Gastroesophageal sphincter (tissue), 4 donors: Measurements from ENCODE around the gene AURKAIP1. TPM values are rescaled to one million over a fixed set of nuclear protein-coding genes. Genes with fewer than 3 reads are reported as not detected.

Experiments used
- ATAC-seq: fragments of 150-250 bp; one replicate; pipeline ENCODE4 v1.9.1; 2016; ENCODE audit warnings: mild to moderate bottlenecking, moderate library complexity
- H3K27ac ChIP-seq, 4 donors: fragments of 200-600 bp; sonication (generic) in 3 of 4; 1 replicate in 3 of 4; 2 replicates in 1 of 4; pipeline ENCODE4 v1.5.1; 2016 to 2019
- H3K27me3 ChIP-seq: fragments of 200-600 bp; sonication (generic); one replicate; pipeline ENCODE4 v1.5.1; 2019
- H3K36me3 ChIP-seq, 2 donors: fragments of 200-600 bp; sonication (generic); one replicate each; pipeline ENCODE4 v1.5.1; 2019; ENCODE audit warnings: control low read depth in 1 of 2
- H3K4me1 ChIP-seq, 3 donors: fragments of 200-600 bp; sonication (generic); 1 replicate in 2 of 3; 2 replicates in 1 of 3; pipeline ENCODE4 v1.5.1; 2016 to 2019; ENCODE audit warnings: control low read depth in 2 of 3
- H3K4me3 ChIP-seq, 2 donors: fragments of 200-600 bp; sonication (generic); one replicate each; pipeline ENCODE4 v1.5.1; 2019; ENCODE audit warnings: mild to moderate bottlenecking in 1 of 2, moderate library complexity in 1 of 2
- H3K9me3 ChIP-seq, 3 donors: fragments of 200-600 bp; sonication (generic); one replicate each; pipeline ENCODE4 v1.5.1; 2017 to 2019; ENCODE audit warnings: control low read depth in 2 of 3
- EP300 ChIP-seq: sonication (generic); formaldehyde crosslinking; IDR thresholded peaks from one replicate; pipeline ENCODE4 v1.6.1; 2017; ENCODE audit warnings: antibody characterized with exemption, mild to moderate bottlenecking
- POLR2A ChIP-seq, 2 donors: fragments of 450-650 bp; IDR thresholded peaks; one replicate each; pipeline ENCODE4 v1.6.1; 2017; ENCODE audit warnings: antibody characterized with exemption in 2 of 2, mild to moderate bottlenecking in 2 of 2, moderate library complexity in 1 of 2
- POLR2AphosphoS5 ChIP-seq: sonication (generic); formaldehyde crosslinking; IDR thresholded peaks from one replicate; pipeline ENCODE4 v1.6.1; 2017; ENCODE audit warnings: antibody characterized with exemption
- WGBS, 2 donors: methylation state at CpG; one replicate each; pipeline ENCODE4 v1.1.5; 2018; ENCODE audit warnings: low coverage in 1 of 2; 5-methylcytosine and 5-hydroxymethylcytosine counted together
- total RNA-seq, 4 donors: library from RNA; depleted of rRNA; stranded (reverse); fragments of >200 nt; gene quantifications; one replicate each; pipeline ENCODE4 v1.1.0, GENCODE V29; 2016
- TF ChIP-seq, protein P1 (sequence below), 4 experiments: fragments of 200-600 bp in 2 of 4; fragments of 450-650 bp in 2 of 4; sonication (generic) in 1 of 4; IDR thresholded peaks; one replicate each; pipeline ENCODE4 v1.5.1; 2017 to 2019; ENCODE audit warnings: antibody characterized with exemption in 4 of 4, mild to moderate bottlenecking in 2 of 4, moderate library complexity in 2 of 4

Gene AURKAIP1
- total RNA-seq = 100 to 1,000 TPM; 103 to 138 (median 108) TPM

DNA sequence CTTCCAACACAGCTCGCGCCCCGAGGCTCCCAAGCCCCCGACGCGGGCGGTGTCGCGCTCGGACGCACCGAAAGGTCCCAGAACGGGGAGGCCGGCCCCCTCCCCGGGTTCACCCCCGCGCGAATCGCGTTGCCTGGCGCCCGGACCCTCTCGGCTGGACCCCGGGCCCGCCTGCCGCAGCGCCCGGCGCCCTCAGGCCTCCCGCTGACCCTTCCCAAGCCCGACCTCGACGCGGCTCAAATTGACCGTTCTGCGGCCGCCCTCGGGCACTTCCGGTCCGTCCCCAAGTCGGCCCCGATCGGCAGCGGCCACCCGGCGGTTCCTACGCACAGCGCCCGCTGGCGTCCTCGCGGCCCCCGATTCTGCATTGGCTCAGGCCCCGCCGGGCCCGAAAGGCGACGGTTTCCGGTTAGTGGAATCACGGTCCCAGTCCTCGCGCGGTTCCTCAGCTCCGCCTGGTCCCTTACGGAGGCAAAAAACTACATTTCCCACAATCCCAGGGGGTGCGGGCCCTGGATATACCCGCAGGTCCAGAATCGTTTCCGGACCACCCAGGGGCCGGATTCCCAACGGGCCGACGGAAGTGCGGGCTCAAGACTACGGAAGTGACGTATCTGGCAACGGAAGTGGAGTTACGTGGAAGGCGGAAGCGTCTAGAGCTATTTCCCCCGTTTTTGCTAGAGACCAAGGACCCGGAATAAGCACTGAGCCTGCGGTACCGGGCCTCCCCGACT is at the start of gene AURKAIP1:
AURKAIP1 (minus strand) TSS at position 279 of the 734 bp plus-strand sequence. CDS start 451 bp downstream, outside the sequence.
- H3K9me3 ChIP-seq = no peaks in the 10 kb centered on the region
- H3K4me1 ChIP-seq = peaks cover 0 to 43% (median 27%) of the 10 kb centered on the region in 3 donors
- WGBS, 2 donors = 0 to 1% methylated on average over 14 to 15 of the region's 85 CpGs
- TF ChIP-seq POLR2AphosphoS5 = peak; percentile 81
- TF ChIP-seq POLR2A (IDR thresholded peaks at IDR 0.05) = peak; percentile 70 to 71
- no peak for TF ChIP-seq EP300
- TF ChIP-seq, protein P1, sequence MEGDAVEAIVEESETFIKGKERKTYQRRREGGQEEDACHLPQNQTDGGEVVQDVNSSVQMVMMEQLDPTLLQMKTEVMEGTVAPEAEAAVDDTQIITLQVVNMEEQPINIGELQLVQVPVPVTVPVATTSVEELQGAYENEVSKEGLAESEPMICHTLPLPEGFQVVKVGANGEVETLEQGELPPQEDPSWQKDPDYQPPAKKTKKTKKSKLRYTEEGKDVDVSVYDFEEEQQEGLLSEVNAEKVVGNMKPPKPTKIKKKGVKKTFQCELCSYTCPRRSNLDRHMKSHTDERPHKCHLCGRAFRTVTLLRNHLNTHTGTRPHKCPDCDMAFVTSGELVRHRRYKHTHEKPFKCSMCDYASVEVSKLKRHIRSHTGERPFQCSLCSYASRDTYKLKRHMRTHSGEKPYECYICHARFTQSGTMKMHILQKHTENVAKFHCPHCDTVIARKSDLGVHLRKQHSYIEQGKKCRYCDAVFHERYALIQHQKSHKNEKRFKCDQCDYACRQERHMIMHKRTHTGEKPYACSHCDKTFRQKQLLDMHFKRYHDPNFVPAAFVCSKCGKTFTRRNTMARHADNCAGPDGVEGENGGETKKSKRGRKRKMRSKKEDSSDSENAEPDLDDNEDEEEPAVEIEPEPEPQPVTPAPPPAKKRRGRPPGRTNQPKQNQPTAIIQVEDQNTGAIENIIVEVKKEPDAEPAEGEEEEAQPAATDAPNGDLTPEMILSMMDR (IDR thresholded peaks at IDR 0.05) = peak in 3 of 4 experiments; percentile 40 to 62 (median 56)
- ATAC-seq = peak; percentile 97
- H3K27me3 ChIP-seq = no peaks in the 10 kb centered on the region
- H3K36me3 ChIP-seq = peaks cover 0 to 17% of the 10 kb centered on the region in 2 donors
- peak within 1 kb of the TSS; percentile 85 to 99 (median 96) for H3K27ac ChIP-seq
- H3K4me3 ChIP-seq = peak within 1 kb of the TSS; percentile 73 to 99

DNA sequence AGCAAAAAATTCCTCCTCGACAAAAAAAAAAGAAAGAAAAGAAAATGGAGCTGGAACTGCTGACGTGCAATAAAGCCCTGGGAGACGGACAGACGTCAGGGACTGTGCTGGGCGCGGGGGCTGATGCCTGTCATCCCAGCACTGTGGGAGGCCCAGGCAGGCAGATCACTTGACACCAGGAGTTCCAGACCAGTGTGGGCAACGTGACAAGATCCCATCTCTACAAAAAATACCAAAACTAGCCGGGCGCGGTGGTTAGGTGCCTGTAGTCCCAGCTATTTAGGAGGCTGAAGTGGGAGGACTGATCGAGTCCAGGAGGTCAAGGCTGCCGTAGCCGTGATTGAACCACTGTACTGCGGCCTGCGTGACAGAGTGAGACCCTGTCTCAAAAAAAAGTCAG is 49.7 kb upstream of the AURKAIP1 start:
- no peak for ATAC-seq
- peaks cover 0 to 61% (median 10%) of the 10 kb centered on the region in 3 donors for H3K4me1 ChIP-seq
- 68 to 87% methylated on average over 6 to 15 of the region's 15 CpGs for WGBS, 2 donors
- H3K9me3 ChIP-seq = no peaks in the 10 kb centered on the region
- H3K27ac ChIP-seq = no peak overlapping the region
- TF ChIP-seq POLR2AphosphoS5 = no peak
- TF ChIP-seq EP300 = no peak
- TF ChIP-seq, protein P1 (IDR thresholded peaks at IDR 0.05) = no peak
- no peak overlapping the region for H3K4me3 ChIP-seq
- H3K27me3 ChIP-seq = no peaks in the 10 kb centered on the region
- no peaks in the 10 kb centered on the region for H3K36me3 ChIP-seq

DNA sequence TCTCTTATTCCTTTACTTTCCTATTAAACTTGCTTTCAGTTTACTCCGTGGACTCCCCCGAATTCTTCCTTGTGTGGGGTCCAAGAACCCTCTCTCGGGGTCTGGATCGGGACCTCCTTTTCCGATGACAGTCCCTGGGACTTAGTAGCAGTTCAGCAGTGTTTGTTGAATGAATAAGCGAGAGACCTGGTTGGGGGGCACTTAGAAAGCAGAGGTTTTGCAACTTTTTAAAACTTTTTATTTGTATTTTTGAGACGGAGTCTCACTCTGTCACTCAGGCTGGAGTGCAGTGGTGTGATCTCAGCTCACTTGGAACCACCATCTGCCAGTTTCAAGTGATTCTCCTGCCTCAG is 48.2 kb upstream of the AURKAIP1 start:
- H3K36me3 ChIP-seq = no peaks in the 10 kb centered on the region
- H3K27ac ChIP-seq = peak overlapping the region in 2 of 4 donors; percentile 31 to 76
- ATAC-seq = no peak
- H3K27me3 ChIP-seq = no peaks in the 10 kb centered on the region
- H3K4me1 ChIP-seq = peaks cover 0 to 56% (median 8%) of the 10 kb centered on the region in 3 donors
- no peak overlapping the region for H3K4me3 ChIP-seq
- no peak for TF ChIP-seq POLR2A (IDR thresholded peaks at IDR 0.05)
- TF ChIP-seq, protein P1 (IDR thresholded peaks at IDR 0.05) = no peak
- no peak for TF ChIP-seq EP300
- no peak for TF ChIP-seq POLR2AphosphoS5
- WGBS, 2 donors = 90% methylated on average over 3 to 7 of the region's 7 CpGs
- no peaks in the 10 kb centered on the region for H3K9me3 ChIP-seq

DNA sequence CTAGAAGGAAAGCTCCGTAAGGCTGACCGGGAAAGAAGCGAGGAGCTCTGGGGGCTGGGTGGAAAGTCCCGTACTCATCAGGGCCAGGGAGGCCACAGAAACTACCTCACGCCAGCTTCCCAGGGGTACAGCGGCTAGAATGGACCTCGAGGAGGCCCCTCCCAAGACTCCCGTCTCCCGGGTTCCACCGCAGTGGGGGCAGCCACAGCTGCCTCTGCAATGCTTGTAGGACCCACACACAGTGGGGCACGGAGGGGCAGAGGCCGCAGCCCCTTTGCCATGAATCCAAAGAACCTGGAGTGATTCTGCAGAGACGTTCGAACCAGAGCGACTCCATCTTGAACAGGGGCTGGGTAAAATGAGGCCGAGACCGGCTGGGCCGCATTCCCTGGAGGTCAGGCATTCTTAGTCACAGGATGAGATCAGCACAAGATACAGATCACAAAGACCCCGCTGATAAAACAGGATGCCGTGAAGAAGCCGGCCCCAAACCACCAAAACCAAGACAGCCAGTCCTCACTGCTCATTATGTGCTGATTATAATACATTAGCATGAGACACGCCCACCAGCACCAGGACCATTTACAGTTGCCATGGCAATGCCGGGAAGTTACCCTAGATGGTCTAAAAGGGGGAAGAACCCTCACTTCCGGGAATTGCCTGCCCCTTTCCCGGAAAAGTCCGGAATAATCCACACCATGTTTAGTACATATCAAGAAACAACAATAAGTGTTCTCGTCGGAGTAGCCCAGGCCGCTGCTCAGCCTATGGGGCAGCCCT is 47.6 kb upstream of the AURKAIP1 start:
- H3K4me3 ChIP-seq = no peak overlapping the region
- H3K4me1 ChIP-seq = peaks cover 0 to 52% (median 8%) of the 10 kb centered on the region in 3 donors
- no peak for ATAC-seq
- no peaks in the 10 kb centered on the region for H3K36me3 ChIP-seq
- 45 to 53% methylated on average over 7 to 15 of the region's 29 CpGs for WGBS, 2 donors
- H3K27ac ChIP-seq = peak overlapping the region in 2 of 4 donors; percentile 31 to 76
- no peaks in the 10 kb centered on the region for H3K9me3 ChIP-seq
- H3K27me3 ChIP-seq = no peaks in the 10 kb centered on the region
- TF ChIP-seq, protein P1 (IDR thresholded peaks at IDR 0.05) = no peak
- TF ChIP-seq EP300 (no peak), POLR2A (IDR thresholded peaks at IDR 0.05) (no peak), POLR2AphosphoS5 (no peak)
